K562 (cell line): ENCODE results near the gene HOXB6. TPM values are rescaled to one million over a fixed set of nuclear protein-coding genes. Genes with fewer than 3 reads are reported as not detected.

Source experiments
- CEBPG ChIP-seq, 3 experiments: fragments of 200-800 bp in 1 of 3; sonication (Bioruptor generic) in 1 of 3; sonication (generic) in 1 of 3; formaldehyde crosslinking in 1 of 3; IDR thresholded peaks in 2 of 3; conservative IDR thresholded peaks in 1 of 3; 2 replicates each; pipeline versions ENCODE4 v1.6.1 to v1.8.0; 2016 to 2022; ENCODE audit warnings: missing compliant biosample characterization in 2 of 3, missing genetic modification characterization in 2 of 3, mild to moderate bottlenecking in 1 of 3, missing genetic modification reagents in 1 of 3
- DNMT1 ChIP-seq: fragments of 450-650 bp; IDR thresholded peaks from 2 replicates; pipeline ENCODE4 v1.6.1; 2016; ENCODE audit warnings: antibody characterized with exemption, mild to moderate bottlenecking
- FOXK1 ChIP-seq: sonication (generic); formaldehyde crosslinking; IDR thresholded peaks from 2 replicates; pipeline ENCODE4 v1.8.0; 2022; ENCODE audit warnings: missing genetic modification reagents, mild to moderate bottlenecking, borderline replicate concordance
- HNRNPK ChIP-seq: fragments of 200-400 bp; formaldehyde crosslinking; IDR thresholded peaks from one replicate; pipeline ENCODE4 v1.6.1; 2018; ENCODE audit warnings: mild to moderate bottlenecking, low read depth, low read length; ENCODE audit not compliant: poor library complexity, severe bottlenecking
- JUN ChIP-seq, 2 experiments: sonication (generic) in 1 of 2; formaldehyde crosslinking in 1 of 2; IDR thresholded peaks; 2 replicates each; pipeline versions ENCODE4 v1.6.1 to v1.8.0; 2012 to 2022; ENCODE audit warnings: borderline replicate concordance in 2 of 2, mild to moderate bottlenecking in 2 of 2, improper control_type of control experiment in 1 of 2, low read depth in 1 of 2, low read length in 1 of 2, missing genetic modification reagents in 1 of 2
- KDM4B ChIP-seq, 2 experiments: fragments of 450-650 bp in 1 of 2; sonication (generic) in 1 of 2; IDR thresholded peaks; 2 replicates each; pipeline ENCODE4 v1.6.1; 2016 to 2017; ENCODE audit warnings: borderline replicate concordance in 2 of 2, antibody characterized with exemption in 1 of 2, low read depth in 1 of 2, mild to moderate bottlenecking in 1 of 2
- POLR2H ChIP-seq: IDR thresholded peaks from 2 replicates; pipeline ENCODE4 v1.6.1; 2016; ENCODE audit warnings: missing genetic modification characterization, low read depth, mild to moderate bottlenecking, control low read depth, missing compliant biosample characterization, moderate library complexity
- PTTG1 ChIP-seq: fragments of 450-650 bp; IDR thresholded peaks from 2 replicates; pipeline ENCODE4 v1.6.1; 2016; ENCODE audit warnings: low read depth, mild to moderate bottlenecking, missing genetic modification characterization, missing compliant biosample characterization
- RAD21 ChIP-seq, 2 experiments: fragments of 250-450 bp in 1 of 2; fragments of 450-650 bp in 1 of 2; sonication (Bioruptor Pico) in 1 of 2; formaldehyde crosslinking in 1 of 2; IDR thresholded peaks in 1 of 2; conservative IDR thresholded peaks in 1 of 2; 2 replicates each; pipeline versions ENCODE4 v1.4.0 to v1.8.0; 2020 to 2022; ENCODE audit warnings: mild to moderate bottlenecking in 2 of 2, moderate library complexity in 1 of 2
- SLC30A9 ChIP-seq: fragments of 250-450 bp; sonication (Bioruptor Pico); IDR thresholded peaks from 2 replicates; pipeline ENCODE4 v1.8.0; 2022; ENCODE audit warnings: mild to moderate bottlenecking, moderate library complexity
- SUPT5H ChIP-seq: fragments of 450-650 bp; IDR thresholded peaks from 2 replicates; pipeline ENCODE4 v1.6.1; 2016
- ZFP1 ChIP-seq: fragments of 450-650 bp; formaldehyde crosslinking; IDR thresholded peaks from 2 replicates; pipeline ENCODE4 v1.4.0; 2020; ENCODE audit warnings: mild to moderate bottlenecking, mixed read lengths
- ZFX ChIP-seq: sonication (generic); formaldehyde crosslinking; IDR thresholded peaks from 2 replicates; pipeline ENCODE4 v1.8.0; 2022; ENCODE audit warnings: mild to moderate bottlenecking, missing genetic modification reagents, moderate library complexity
- ZNF280A ChIP-seq: fragments of 450-650 bp; IDR thresholded peaks from 2 replicates; pipeline ENCODE4 v1.6.1; 2018; ENCODE audit warnings: mild to moderate bottlenecking, low read depth; ENCODE audit not compliant: partially characterized antibody
- ZNF324 ChIP-seq: fragments of 250-450 bp; sonication (Bioruptor Pico); IDR thresholded peaks from 2 replicates; pipeline ENCODE4 v1.4.0; 2020; ENCODE audit warnings: mild to moderate bottlenecking
- ZNF75A ChIP-seq: fragments of 450-650 bp; formaldehyde crosslinking; IDR thresholded peaks from 2 replicates; pipeline ENCODE4 v1.4.0; 2020; ENCODE audit warnings: mild to moderate bottlenecking
- ZNF780A ChIP-seq: fragments of 250-450 bp; sonication (Bioruptor Pico); IDR thresholded peaks from 2 replicates; pipeline ENCODE4 v1.5.0; 2021; ENCODE audit warnings: mild to moderate bottlenecking
- polyA plus RNA-seq, 8 experiments: library from polyadenylated mRNA; depleted of rRNA in 4 of 8; stranded (reverse) in 5 of 8; unstranded in 3 of 8; fragments of >200 nt; fragmentation: Nextera tagmentation in 2 of 8; fragmentation: Illumina TruSeq in 1 of 8; extraction: Ambion mirVana in 2 of 8; extraction: Trizol in 1 of 8; gene quantifications; 2 replicates each; pipeline versions ENCODE4 v1.2.1 to v1.2.3, GENCODE V29; 2011 to 2014; ENCODE audit warnings: inconsistent platforms in 1 of 8, missing spikeins in 1 of 8
- total RNA-seq, 7 experiments: library from RNA; depleted of rRNA in 6 of 7; stranded (reverse); fragments of >200 nt in 6 of 7; fragmentation: Illumina TruSeq in 2 of 7; extraction: Trizol in 2 of 7; gene quantifications; 2 replicates each; pipeline versions ENCODE4 v1.2.1 to v1.2.3, GENCODE V29; 2011 to 2021; ENCODE audit warnings: low replicate concordance in 1 of 7
- TF ChIP-seq, protein P1 (sequence below): fragments of 450-650 bp; IDR thresholded peaks from 2 replicates; pipeline ENCODE4 v1.6.1; 2016

HOXB6 gene
- total and polyA plus RNA-seq, 9 of the 15 experiments (the other 6 are each of a cell fraction or from before 2014, with no cell fraction given): 1.2 to 14.8 (median 4.9) TPM

- TF ChIP-seq ZNF280A (no peak), PTTG1 (tag) (no peak), ZNF324 (no peak), ZFX (CRISPR knock-in tag) (no peak), JUN (IDR thresholded peaks at IDR 0.05; ENCODE audit: borderline replicate concordance, low read depth, low read length) (0 out of 2 replicates have a peak, but pooled peaks have one; percentile 32), JUN (CRISPR knock-in tag; IDR thresholded peaks at IDR 0.05; ENCODE audit: borderline replicate concordance) (no peak), SLC30A9 (CRISPR knock-in tag) (no peak), DNMT1 (no peak), RAD21 (CRISPR knock-in tag; conservative IDR thresholded peaks at IDR 0.05 in 1 of 2, IDR thresholded peaks at IDR 0.05 in 1 of 2) (peak in 1 of 2 experiments; percentile 22; a peak in 1 of 4 replicates), HNRNPK (no peak), CEBPG (CRISPR knock-in tag; IDR thresholded peaks at IDR 0.05) (no peak), CEBPG (tag; conservative IDR thresholded peaks at IDR 0.05 in 1 of 2, IDR thresholded peaks at IDR 0.05 in 1 of 2) (0 out of 4 replicates have a peak, but pooled peaks of 1 of the 2 experiments have one; percentile 23), ZNF75A (CRISPR knock-in tag) (no peak), ZNF780A (CRISPR knock-in tag) (no peak), FOXK1 (CRISPR knock-in tag) (no peak), SUPT5H (no peak; the same call in 1 of the 2 replicates), POLR2H (peak; percentile 31; the same call in 1 of the 2 replicates), KDM4B (IDR thresholded peaks at IDR 0.05; ENCODE audit: borderline replicate concordance in 2 of 2, low read depth in 1 of 2) (no peak), ZFP1 (no peak)
- TF ChIP-seq, protein P1, sequence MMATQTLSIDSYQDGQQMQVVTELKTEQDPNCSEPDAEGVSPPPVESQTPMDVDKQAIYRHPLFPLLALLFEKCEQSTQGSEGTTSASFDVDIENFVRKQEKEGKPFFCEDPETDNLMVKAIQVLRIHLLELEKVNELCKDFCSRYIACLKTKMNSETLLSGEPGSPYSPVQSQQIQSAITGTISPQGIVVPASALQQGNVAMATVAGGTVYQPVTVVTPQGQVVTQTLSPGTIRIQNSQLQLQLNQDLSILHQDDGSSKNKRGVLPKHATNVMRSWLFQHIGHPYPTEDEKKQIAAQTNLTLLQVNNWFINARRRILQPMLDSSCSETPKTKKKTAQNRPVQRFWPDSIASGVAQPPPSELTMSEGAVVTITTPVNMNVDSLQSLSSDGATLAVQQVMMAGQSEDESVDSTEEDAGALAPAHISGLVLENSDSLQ: peak; percentile 13; the same call in 1 of the 2 replicates
These were observed 57.6 kb downstream of the HOXB6 start (continued) for GRCh38 chr17:48546924-48547807.
